ENCODE results near the gene PIPOX. TPM values are rescaled to one million over a fixed set of nuclear protein-coding genes. Genes with fewer than 3 reads are reported as not detected.

The PIPOX gene
- total and polyA plus RNA-seq, 2 donors (not counting 3 experiments of a cell fraction or from before 2014, with no cell fraction given): 0.62 to 2.5 TPM

- Histone ChIP-seq H3K9me3 (replicated peaks; ENCODE audit: control insufficient read depth, insufficient read depth, low read length) (no peaks in the 10 kb centered on the region), H3K4me3 (replicated peaks in 1 of 3; ENCODE audit: insufficient read depth in 1 of 3, low read depth in 1 of 3, low read length in 3 of 3) (no peak overlapping the region), H2AFZ (ENCODE audit: low read depth, low read length) (no peak overlapping the region), H3K9ac (replicated peaks; ENCODE audit: extremely low read depth, insufficient read depth, low read length) (no peak overlapping the region), H3K79me2 (ENCODE audit: control insufficient read depth, insufficient read depth, low read length) (no peaks in the 10 kb centered on the region), H3K9me1 (replicated peaks; ENCODE audit: control insufficient read depth, extremely low read depth, insufficient read depth, low read length) (no peaks in the 10 kb centered on the region), H3K4me1 (ENCODE audit: control insufficient read depth, extremely low read depth, insufficient read depth, low read length) (no peaks in the 10 kb centered on the region), H3K27ac (ENCODE audit: insufficient read depth, low read depth, low read length) (no peak overlapping the region), H3K27me3 (ENCODE audit: control insufficient read depth in 2 of 2, insufficient read depth in 2 of 2, low read length in 2 of 2) (peaks cover 3 to 4% of the 10 kb centered on the region in 2 experiments), H3K36me3 (ENCODE audit: control insufficient read depth in 2 of 2, extremely low read depth in 1 of 2, insufficient read depth in 2 of 2, low read length in 2 of 2) (no peaks in the 10 kb centered on the region), H3K4me2 (ENCODE audit: insufficient read depth, low read length) (no peak overlapping the region), H4K20me1 (replicated peaks; ENCODE audit: control insufficient read depth, extremely low read depth, insufficient read depth, low read length) (no peaks in the 10 kb centered on the region)
- POLR2A ChIA-PET: no interaction called here
- dilution Hi-C loops (cut with MboI; ENCODE audit: extremely low pct_ligation_motif_present, low sequenced_read_pairs): no loop called here
- DNase-seq (ENCODE audit: low read depth, low spot score) (no peak), FAIRE-seq (no peak)
- TF ChIP-seq POLR2AphosphoS5 (IDR thresholded peaks at IDR 0.05; ENCODE audit: insufficient read depth, low read depth, low read length) (no peak), JUN (IDR thresholded peaks at IDR 0.05; ENCODE audit: borderline replicate concordance, insufficient read depth, insufficient read length, low read depth) (no peak)
- BruUV-seq (replicated peaks): no TSS peak
- CTCF ChIA-PET: interaction anchor here (0.6 to 1.1 kb wide), 3 partner anchors 14 to 92 kb away, joined by 3 to 5 read pairs (median 4); no protein-coding TSS in a partner anchor
- intact Hi-C loops (cut with micrococcal nuclease): no loop called here
Observed at GRCh38 chr17:29057361-29057760, 14.4 kb downstream of the PIPOX start.

DNA sequence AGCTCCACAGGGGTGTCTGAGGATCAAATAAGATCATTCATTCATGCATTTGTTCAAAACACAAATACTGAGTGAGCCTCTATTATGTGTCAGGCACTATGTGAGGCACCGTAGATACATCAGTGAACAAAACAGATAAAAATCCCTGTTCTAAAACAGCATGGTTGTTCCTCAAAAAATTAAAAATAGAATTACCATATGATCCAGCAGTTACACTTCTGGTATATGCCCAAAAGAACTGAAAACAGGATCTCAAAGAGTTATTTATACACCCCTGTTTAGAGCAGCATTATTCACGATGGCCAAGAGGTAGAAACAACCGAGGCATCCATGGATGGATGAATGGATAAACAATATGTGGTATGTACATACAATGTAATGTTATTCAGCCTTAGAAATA lies 15.4 kb downstream of the PIPOX start:
- Histone ChIP-seq H3K4me3 (replicated peaks in 1 of 3; ENCODE audit: insufficient read depth in 1 of 3, low read depth in 1 of 3, low read length in 3 of 3) (no peak overlapping the region), H3K36me3 (ENCODE audit: control insufficient read depth in 2 of 2, extremely low read depth in 1 of 2, insufficient read depth in 2 of 2, low read length in 2 of 2) (no peaks in the 10 kb centered on the region), H3K79me2 (ENCODE audit: control insufficient read depth, insufficient read depth, low read length) (no peaks in the 10 kb centered on the region), H3K27ac (ENCODE audit: insufficient read depth, low read depth, low read length) (no peak overlapping the region), H4K20me1 (replicated peaks; ENCODE audit: control insufficient read depth, extremely low read depth, insufficient read depth, low read length) (no peaks in the 10 kb centered on the region), H3K4me1 (ENCODE audit: control insufficient read depth, extremely low read depth, insufficient read depth, low read length) (no peaks in the 10 kb centered on the region), H2AFZ (ENCODE audit: low read depth, low read length) (no peak overlapping the region), H3K9me3 (replicated peaks; ENCODE audit: control insufficient read depth, insufficient read depth, low read length) (no peaks in the 10 kb centered on the region), H3K9ac (replicated peaks; ENCODE audit: extremely low read depth, insufficient read depth, low read length) (no peak overlapping the region), H3K9me1 (replicated peaks; ENCODE audit: control insufficient read depth, extremely low read depth, insufficient read depth, low read length) (no peaks in the 10 kb centered on the region), H3K4me2 (ENCODE audit: insufficient read depth, low read length) (no peak overlapping the region), H3K27me3 (ENCODE audit: control insufficient read depth in 2 of 2, insufficient read depth in 2 of 2, low read length in 2 of 2) (peaks cover 3 to 4% of the 10 kb centered on the region in 2 experiments)
- FAIRE-seq (no peak), DNase-seq (ENCODE audit: low read depth, low spot score) (no peak)
- no TSS peak for BruUV-seq (replicated peaks)
- TF ChIP-seq GATA2 (IDR thresholded peaks at IDR 0.05; ENCODE audit: insufficient read depth, insufficient read length, low read depth, low read length) (no peak), EZH2 (IDR thresholded peaks at IDR 0.05; ENCODE audit: borderline replicate concordance, low read depth, low read length, severe bottlenecking) (no peak), POLR2AphosphoS5 (IDR thresholded peaks at IDR 0.05; ENCODE audit: insufficient read depth, low read depth, low read length) (no peak), JUN (IDR thresholded peaks at IDR 0.05; ENCODE audit: borderline replicate concordance, insufficient read depth, insufficient read length, low read depth) (no peak), FOS (IDR thresholded peaks at IDR 0.05; ENCODE audit: borderline replicate concordance, insufficient read depth, low read length) (no peak), MAX (IDR thresholded peaks at IDR 0.05; ENCODE audit: insufficient read depth, insufficient read length) (no peak), MYC (IDR thresholded peaks at IDR 0.05; ENCODE audit: low read depth, low read length) (no peak), POLR2A (IDR thresholded peaks at IDR 0.05; ENCODE audit: low read depth, low read length) (no peak)
- TF ChIP-seq, protein P1, sequence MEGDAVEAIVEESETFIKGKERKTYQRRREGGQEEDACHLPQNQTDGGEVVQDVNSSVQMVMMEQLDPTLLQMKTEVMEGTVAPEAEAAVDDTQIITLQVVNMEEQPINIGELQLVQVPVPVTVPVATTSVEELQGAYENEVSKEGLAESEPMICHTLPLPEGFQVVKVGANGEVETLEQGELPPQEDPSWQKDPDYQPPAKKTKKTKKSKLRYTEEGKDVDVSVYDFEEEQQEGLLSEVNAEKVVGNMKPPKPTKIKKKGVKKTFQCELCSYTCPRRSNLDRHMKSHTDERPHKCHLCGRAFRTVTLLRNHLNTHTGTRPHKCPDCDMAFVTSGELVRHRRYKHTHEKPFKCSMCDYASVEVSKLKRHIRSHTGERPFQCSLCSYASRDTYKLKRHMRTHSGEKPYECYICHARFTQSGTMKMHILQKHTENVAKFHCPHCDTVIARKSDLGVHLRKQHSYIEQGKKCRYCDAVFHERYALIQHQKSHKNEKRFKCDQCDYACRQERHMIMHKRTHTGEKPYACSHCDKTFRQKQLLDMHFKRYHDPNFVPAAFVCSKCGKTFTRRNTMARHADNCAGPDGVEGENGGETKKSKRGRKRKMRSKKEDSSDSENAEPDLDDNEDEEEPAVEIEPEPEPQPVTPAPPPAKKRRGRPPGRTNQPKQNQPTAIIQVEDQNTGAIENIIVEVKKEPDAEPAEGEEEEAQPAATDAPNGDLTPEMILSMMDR (IDR thresholded peaks at IDR 0.05; ENCODE audit: extremely low read depth in 1 of 2, insufficient read depth in 1 of 2, low read depth in 1 of 2, low read length in 2 of 2): no peak
- POLR2A ChIA-PET: no interaction called here
- CTCF ChIA-PET: no interaction called here
- intact Hi-C loops (cut with micrococcal nuclease): no loop called here
- dilution Hi-C loops (cut with MboI; ENCODE audit: extremely low pct_ligation_motif_present, low sequenced_read_pairs): no loop called here
